ENCODE measurements around the gene ITGA5.

Gene ITGA5

GRCh38 chr12:54442099-54442498, 23.0 kb upstream of the ITGA5 start:
- no peak overlapping the region for H3K27ac ChIP-seq
- TF ChIP-seq CTCF (IDR thresholded peaks at IDR 0.05): no peak

- TF ChIP-seq ZFX (IDR thresholded peaks at IDR 0.05; ENCODE audit: borderline replicate concordance) (no peak), CTCF (IDR thresholded peaks at IDR 0.05) (peak; percentile 90)
- H3K27ac ChIP-seq: no peak overlapping the region
Observed at GRCh38 chr12:54439521-54440255, 20.6 kb upstream of the ITGA5 start.

- no peak for TF ChIP-seq ZFX (IDR thresholded peaks at IDR 0.05; ENCODE audit: borderline replicate concordance)
- TF ChIP-seq CTCF (IDR thresholded peaks at IDR 0.05): no peak
- H3K27ac ChIP-seq: no peak overlapping the region
Observed at GRCh38 chr12:54439096-54439495, 20.0 kb upstream of the ITGA5 start.

GRCh38 chr12:54438517-54438916, 19.5 kb upstream of the ITGA5 start:
- no peak for TF ChIP-seq ZFX (IDR thresholded peaks at IDR 0.05; ENCODE audit: borderline replicate concordance)
- TF ChIP-seq CTCF (IDR thresholded peaks at IDR 0.05): no peak

GRCh38 chr12:54437697-54438096, 18.6 kb upstream of the ITGA5 start:
- TF ChIP-seq CTCF (IDR thresholded peaks at IDR 0.05) (no peak), ZFX (IDR thresholded peaks at IDR 0.05; ENCODE audit: borderline replicate concordance) (no peak)
- H3K27ac ChIP-seq: no peak overlapping the region

More at GRCh38 chr12:54438517-54438916, 19.5 kb upstream of the ITGA5 start:
- H3K27ac ChIP-seq: no peak overlapping the region

GRCh38 chr12:54437243-54437642, 18.2 kb upstream of the ITGA5 start:
- H3K27ac ChIP-seq: peak overlapping the region; percentile 88; the same call in 1 of the 2 replicates
- TF ChIP-seq ZFX (IDR thresholded peaks at IDR 0.05; ENCODE audit: borderline replicate concordance): no peak
- TF ChIP-seq CTCF (IDR thresholded peaks at IDR 0.05): no peak

GRCh38 chr12:54432815-54433164, 13.7 kb upstream of the ITGA5 start:
- TF ChIP-seq ZFX (IDR thresholded peaks at IDR 0.05; ENCODE audit: borderline replicate concordance): no peak
- no peak for TF ChIP-seq CTCF (IDR thresholded peaks at IDR 0.05)
- H3K27ac ChIP-seq: no peak overlapping the region
